RWPE2 (cell line): ENCODE results near the gene GPS1.

Experiments used
- ATAC-seq: fragments of 200-7000 bp; cut with Tn5 transposase; 3 replicates; pipeline ENCODE4 v1.9.1; 2021; ENCODE audit warnings: low read depth
- DNase-seq: peaks from one replicate; pipeline ENCODE4 v3.0.0-alpha.2; 2020; ENCODE audit warnings: low spot score
- H3K27ac ChIP-seq: fragments of 450-650 bp; 2 replicates; pipeline ENCODE4 v1.5.1; 2017; ENCODE audit warnings: mild to moderate bottlenecking; ENCODE audit not compliant: poor library complexity, severe bottlenecking
- H3K27me3 ChIP-seq: fragments of 250-450 bp; sonication (Bioruptor Pico); 2 replicates; pipeline ENCODE4 v1.5.1; 2021; ENCODE audit warnings: mild to moderate bottlenecking, moderate library complexity; ENCODE audit not compliant: insufficient read depth, poor library complexity, severe bottlenecking
- H3K36me3 ChIP-seq: fragments of 250-450 bp; sonication (Bioruptor Pico); 2 replicates; pipeline ENCODE4 v1.5.1; 2020; ENCODE audit warnings: low read depth, mild to moderate bottlenecking, moderate library complexity
- H3K4me1 ChIP-seq: fragments of 250-450 bp; sonication (Bioruptor Pico); 2 replicates; pipeline ENCODE4 v1.5.1; 2021; ENCODE audit warnings: mild to moderate bottlenecking, moderate library complexity; ENCODE audit not compliant: insufficient read depth, poor library complexity, severe bottlenecking
- H3K4me3 ChIP-seq: fragments of 250-450 bp; sonication (Bioruptor Pico); 2 replicates; pipeline ENCODE4 v1.5.1; 2021; ENCODE audit warnings: mild to moderate bottlenecking, moderate library complexity; ENCODE audit not compliant: severe bottlenecking
- H3K9me3 ChIP-seq: fragments of 250-450 bp; sonication (Bioruptor Pico); 2 replicates; pipeline ENCODE4 v1.5.1; 2021; ENCODE audit warnings: mild to moderate bottlenecking, moderate library complexity; ENCODE audit not compliant: severe bottlenecking
- CTCF ChIP-seq: fragments of 450-650 bp; IDR thresholded peaks from one replicate; pipeline ENCODE4 v1.5.1; 2017; ENCODE audit warnings: mild to moderate bottlenecking, moderate library complexity; ENCODE audit not compliant: poor library complexity, severe bottlenecking

GPS1 gene

GRCh38 chr17:82031303-82031884 lies 20.3 kb upstream of the GPS1 start, which contains the start of gene RAC3:
TSS of gene RAC3 (plus strand) at chr17:82031678. CDS start at chr17:82031762, 84 bp downstream.
- peak; percentile 11 for ATAC-seq
- peaks cover 15% of the 10 kb centered on the region for H3K36me3 ChIP-seq
- no peaks in the 10 kb centered on the region for H3K4me1 ChIP-seq

GRCh38 chr17:82031885-82032627 lies 19.6 kb upstream of the GPS1 start:
- Histone ChIP-seq H3K27ac (peak overlapping the region; percentile 52), H3K9me3 (no peaks in the 10 kb centered on the region), H3K27me3 (no peaks in the 10 kb centered on the region), H3K4me3 (peak overlapping the region; percentile 46), H3K4me1 (no peaks in the 10 kb centered on the region), H3K36me3 (peaks cover 18% of the 10 kb centered on the region)
- DNase-seq (no peak), ATAC-seq (peak; percentile 65)
- TF ChIP-seq CTCF = no peak

More at GRCh38 chr17:82031303-82031884, 20.3 kb upstream of the GPS1 start, which contains the start of gene RAC3:
- no peak for DNase-seq
- TF ChIP-seq CTCF = no peak
- Histone ChIP-seq H3K27me3 (no peaks in the 10 kb centered on the region), H3K9me3 (no peaks in the 10 kb centered on the region), H3K4me3 (peak within 1 kb of the TSS; percentile 46), H3K27ac (peak within 1 kb of the TSS; percentile 52)

GRCh38 chr17:82033359-82034085 lies 18.2 kb upstream of the GPS1 start:
- H3K36me3 ChIP-seq = peaks cover 18% of the 10 kb centered on the region
- ATAC-seq (no peak), DNase-seq (no peak)
- no peak overlapping the region for H3K4me3 ChIP-seq
- no peaks in the 10 kb centered on the region for H3K4me1 ChIP-seq
- TF ChIP-seq CTCF = no peak
- no peak overlapping the region for H3K27ac ChIP-seq
- no peaks in the 10 kb centered on the region for H3K27me3 ChIP-seq
- H3K9me3 ChIP-seq = no peaks in the 10 kb centered on the region

GRCh38 chr17:82034371-82035011 lies 17.2 kb upstream of the GPS1 start:
- ATAC-seq (no peak), DNase-seq (no peak)
- Histone ChIP-seq H3K27me3 (no peaks in the 10 kb centered on the region), H3K27ac (no peak overlapping the region), H3K4me1 (no peaks in the 10 kb centered on the region), H3K4me3 (no peak overlapping the region), H3K36me3 (peaks cover 18% of the 10 kb centered on the region), H3K9me3 (no peaks in the 10 kb centered on the region)
- no peak for TF ChIP-seq CTCF
